ENCODE results near the gene FXR2. TPM values are rescaled to one million over a fixed set of nuclear protein-coding genes. Genes with fewer than 3 reads are reported as not detected.
A peak's percentile ranks its signal among the peaks of the same experiment; 100 is the strongest.

The FXR2 gene
- total and polyA plus RNA-seq, 9 of the 15 experiments (the other 6 are each of a cell fraction or from before 2014, with no cell fraction given): 2.0 to 49.3 (median 24.5) TPM

DNA sequence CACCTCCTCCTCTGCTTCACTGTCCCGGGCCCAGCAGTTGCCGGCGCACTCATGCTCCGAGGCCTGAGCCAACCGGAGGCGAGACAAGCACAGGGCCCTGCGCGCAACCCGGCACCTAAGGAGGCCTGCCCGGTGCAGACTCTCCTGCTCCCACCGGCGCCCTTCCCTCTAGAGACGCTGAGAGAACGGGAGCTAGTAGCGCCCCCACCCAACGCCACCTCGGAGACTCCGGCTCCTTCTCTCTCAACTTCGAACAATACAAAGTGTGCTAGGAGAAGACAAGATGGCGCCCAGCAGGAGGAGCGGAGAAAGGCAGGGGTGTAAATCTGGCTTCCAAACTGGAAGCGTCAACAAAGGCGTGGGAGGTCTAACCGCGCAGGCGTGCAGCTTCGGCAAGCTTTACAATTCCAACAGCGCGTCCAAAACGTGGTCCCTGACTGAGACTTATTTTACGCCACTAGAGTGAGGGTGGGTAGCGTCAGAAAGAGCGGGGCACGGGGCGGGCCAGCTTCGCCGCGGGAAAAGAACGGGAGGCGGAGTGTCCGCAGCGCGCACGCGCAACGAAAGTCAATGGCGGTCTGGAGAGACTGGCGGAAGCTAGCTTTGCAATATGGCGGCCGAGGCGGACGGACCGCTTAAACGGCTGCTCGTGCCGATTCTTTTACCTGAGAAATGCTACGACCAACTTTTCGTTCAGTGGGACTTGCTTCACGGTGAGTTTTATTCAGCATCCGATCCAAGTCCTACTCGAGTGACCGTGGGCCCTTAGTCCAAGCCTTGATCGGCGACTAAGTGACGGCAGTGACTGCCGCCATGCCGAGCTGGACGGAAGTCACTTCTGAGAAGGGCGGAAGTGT lies 31.2 kb downstream of the FXR2 start, which contains the start of gene MPDU1 (continued):
- TF ChIP-seq, protein P1, sequence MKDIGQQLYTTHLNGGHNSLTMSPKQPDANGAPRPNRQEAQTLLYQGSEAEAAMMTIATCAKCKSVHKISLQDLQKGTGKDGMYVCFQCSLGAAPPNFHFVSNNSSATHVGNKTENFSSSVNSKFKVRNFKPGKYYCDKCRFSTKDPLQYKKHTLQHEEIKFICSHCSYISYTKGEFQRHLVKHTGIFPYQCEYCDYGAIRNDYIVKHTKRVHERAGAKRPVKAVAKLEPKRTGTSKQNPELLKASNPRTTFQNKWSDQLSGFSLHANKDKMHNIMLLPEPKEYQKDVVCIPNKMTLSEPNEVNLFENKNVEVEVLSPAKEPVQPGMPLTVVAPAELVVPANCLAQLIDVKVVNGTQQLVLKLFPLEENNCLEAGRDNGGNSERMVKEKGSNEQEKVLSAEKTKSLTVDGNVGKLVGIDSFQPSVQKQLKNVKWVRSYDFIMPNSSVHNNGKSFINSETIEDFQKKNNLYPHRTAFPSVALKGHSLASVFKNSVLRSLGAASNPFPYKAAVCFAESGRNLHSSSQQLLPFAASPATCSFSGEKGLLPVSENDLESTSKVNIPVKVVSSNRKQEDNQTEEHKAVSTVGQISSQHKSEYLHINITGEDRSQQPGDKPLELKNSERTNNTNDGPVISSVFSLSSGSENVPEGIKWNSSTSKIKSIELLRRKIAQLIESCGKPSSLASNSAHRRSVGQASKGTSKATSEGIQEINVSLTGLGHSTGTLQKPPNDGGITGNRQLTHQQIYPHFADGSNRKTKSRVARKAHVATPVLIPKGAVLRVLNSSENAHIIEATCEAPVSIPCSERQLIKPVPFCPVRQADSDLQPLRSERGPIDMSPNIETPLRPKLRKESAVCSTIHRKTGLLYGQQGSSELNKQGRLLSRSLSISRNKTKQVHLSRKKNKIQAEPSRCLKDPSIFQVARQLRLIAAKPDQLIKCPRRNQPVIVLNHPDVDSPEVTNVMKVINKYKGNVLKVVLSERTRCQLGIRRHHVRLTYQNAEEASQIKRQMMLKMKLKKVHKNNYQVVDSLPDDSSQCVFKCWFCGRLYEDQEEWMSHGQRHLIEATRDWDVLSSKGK (CRISPR knock-in tag; IDR thresholded peaks at IDR 0.05): no peak
- TF ChIP-seq, protein P2, sequence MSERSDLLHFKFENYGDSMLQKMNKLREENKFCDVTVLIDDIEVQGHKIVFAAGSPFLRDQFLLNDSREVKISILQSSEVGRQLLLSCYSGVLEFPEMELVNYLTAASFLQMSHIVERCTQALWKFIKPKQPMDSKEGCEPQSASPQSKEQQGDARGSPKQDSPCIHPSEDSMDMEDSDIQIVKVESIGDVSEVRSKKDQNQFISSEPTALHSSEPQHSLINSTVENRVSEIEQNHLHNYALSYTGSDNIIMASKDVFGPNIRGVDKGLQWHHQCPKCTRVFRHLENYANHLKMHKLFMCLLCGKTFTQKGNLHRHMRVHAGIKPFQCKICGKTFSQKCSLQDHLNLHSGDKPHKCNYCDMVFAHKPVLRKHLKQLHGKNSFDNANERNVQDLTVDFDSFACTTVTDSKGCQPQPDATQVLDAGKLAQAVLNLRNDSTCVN (CRISPR knock-in tag; IDR thresholded peaks at IDR 0.05): no peak
- TF ChIP-seq, protein P3, sequence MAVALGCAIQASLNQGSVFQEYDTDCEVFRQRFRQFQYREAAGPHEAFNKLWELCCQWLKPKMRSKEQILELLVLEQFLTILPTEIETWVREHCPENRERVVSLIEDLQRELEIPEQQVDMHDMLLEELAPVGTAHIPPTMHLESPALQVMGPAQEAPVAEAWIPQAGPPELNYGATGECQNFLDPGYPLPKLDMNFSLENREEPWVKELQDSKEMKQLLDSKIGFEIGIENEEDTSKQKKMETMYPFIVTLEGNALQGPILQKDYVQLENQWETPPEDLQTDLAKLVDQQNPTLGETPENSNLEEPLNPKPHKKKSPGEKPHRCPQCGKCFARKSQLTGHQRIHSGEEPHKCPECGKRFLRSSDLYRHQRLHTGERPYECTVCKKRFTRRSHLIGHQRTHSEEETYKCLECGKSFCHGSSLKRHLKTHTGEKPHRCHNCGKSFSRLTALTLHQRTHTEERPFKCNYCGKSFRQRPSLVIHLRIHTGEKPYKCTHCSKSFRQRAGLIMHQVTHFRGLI (CRISPR knock-in tag; IDR thresholded peaks at IDR 0.05): no peak
- TF ChIP-seq KDM4B (IDR thresholded peaks at IDR 0.05; ENCODE audit: borderline replicate concordance in 2 of 2, low read depth in 1 of 2): peak in 1 of 2 experiments; percentile 58; a peak in 1 of 4 replicates
- TF ChIP-seq GATAD2B (IDR thresholded peaks at IDR 0.05; ENCODE audit: borderline replicate concordance): no peak
- TF ChIP-seq TRIM24 (IDR thresholded peaks at IDR 0.05): peak in 1 of 2 experiments; percentile 81; a peak in 1 of 4 replicates
- no peak for TF ChIP-seq ZNF444 (CRISPR knock-in tag; IDR thresholded peaks at IDR 0.05)
- TF ChIP-seq, protein P4, sequence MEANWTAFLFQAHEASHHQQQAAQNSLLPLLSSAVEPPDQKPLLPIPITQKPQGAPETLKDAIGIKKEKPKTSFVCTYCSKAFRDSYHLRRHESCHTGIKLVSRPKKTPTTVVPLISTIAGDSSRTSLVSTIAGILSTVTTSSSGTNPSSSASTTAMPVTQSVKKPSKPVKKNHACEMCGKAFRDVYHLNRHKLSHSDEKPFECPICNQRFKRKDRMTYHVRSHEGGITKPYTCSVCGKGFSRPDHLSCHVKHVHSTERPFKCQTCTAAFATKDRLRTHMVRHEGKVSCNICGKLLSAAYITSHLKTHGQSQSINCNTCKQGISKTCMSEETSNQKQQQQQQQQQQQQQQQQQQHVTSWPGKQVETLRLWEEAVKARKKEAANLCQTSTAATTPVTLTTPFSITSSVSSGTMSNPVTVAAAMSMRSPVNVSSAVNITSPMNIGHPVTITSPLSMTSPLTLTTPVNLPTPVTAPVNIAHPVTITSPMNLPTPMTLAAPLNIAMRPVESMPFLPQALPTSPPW (CRISPR knock-in tag; IDR thresholded peaks at IDR 0.05): peak; percentile 78
- no peak for TF ChIP-seq PRPF4 (IDR thresholded peaks at IDR 0.05; ENCODE audit: insufficient read depth, low read depth, low read length, poor library complexity, severe bottlenecking)
- TF ChIP-seq, protein P5, sequence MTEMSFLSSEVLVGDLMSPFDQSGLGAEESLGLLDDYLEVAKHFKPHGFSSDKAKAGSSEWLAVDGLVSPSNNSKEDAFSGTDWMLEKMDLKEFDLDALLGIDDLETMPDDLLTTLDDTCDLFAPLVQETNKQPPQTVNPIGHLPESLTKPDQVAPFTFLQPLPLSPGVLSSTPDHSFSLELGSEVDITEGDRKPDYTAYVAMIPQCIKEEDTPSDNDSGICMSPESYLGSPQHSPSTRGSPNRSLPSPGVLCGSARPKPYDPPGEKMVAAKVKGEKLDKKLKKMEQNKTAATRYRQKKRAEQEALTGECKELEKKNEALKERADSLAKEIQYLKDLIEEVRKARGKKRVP (CRISPR knock-in tag; IDR thresholded peaks at IDR 0.05): no peak
- TF ChIP-seq TFAM (CRISPR knock-in tag; conservative IDR thresholded peaks at IDR 0.05): no peak
- TF ChIP-seq ESRRB (CRISPR knock-in tag; IDR thresholded peaks at IDR 0.05; ENCODE audit: borderline replicate concordance): 0 out of 2 replicates have a peak, but pooled peaks have one; percentile 26
- TF ChIP-seq, protein P6, sequence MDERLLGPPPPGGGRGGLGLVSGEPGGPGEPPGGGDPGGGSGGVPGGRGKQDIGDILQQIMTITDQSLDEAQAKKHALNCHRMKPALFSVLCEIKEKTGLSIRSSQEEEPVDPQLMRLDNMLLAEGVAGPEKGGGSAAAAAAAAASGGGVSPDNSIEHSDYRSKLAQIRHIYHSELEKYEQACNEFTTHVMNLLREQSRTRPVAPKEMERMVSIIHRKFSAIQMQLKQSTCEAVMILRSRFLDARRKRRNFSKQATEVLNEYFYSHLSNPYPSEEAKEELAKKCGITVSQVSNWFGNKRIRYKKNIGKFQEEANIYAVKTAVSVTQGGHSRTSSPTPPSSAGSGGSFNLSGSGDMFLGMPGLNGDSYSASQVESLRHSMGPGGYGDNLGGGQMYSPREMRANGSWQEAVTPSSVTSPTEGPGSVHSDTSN (CRISPR knock-in tag; IDR thresholded peaks at IDR 0.05; ENCODE audit: low read depth): no peak
- TF ChIP-seq, protein P6 (tag; conservative IDR thresholded peaks at IDR 0.05; ENCODE audit: low read depth): peak; percentile 43

All from K562 (cell line).